GM23338 (cell line): ENCODE measurements around the gene IL1RAPL2. TPM values are rescaled to one million over a fixed set of nuclear protein-coding genes. Genes with fewer than 3 reads are reported as not detected.

Experiments used
- ATAC-seq: fragments of 200-7000 bp; cut with Tn5 transposase; 3 replicates; pipeline ENCODE4 v1.9.1; 2020
- DNase-seq: peaks from one replicate; pipeline ENCODE4 v3.0.0-alpha.2; 2015; ENCODE audit warnings: low spot score
- H2AFZ ChIP-seq: fragments of 200-600 bp; sonication (generic); 2 replicates; pipeline ENCODE4 v1.8.0; 2016; ENCODE audit warnings: antibody characterized with exemption, mild to moderate bottlenecking, moderate library complexity
- H3F3A ChIP-seq: fragments of 200-600 bp; sonication (generic); replicated peaks from 2 replicates; pipeline ENCODE4 v1.8.0; 2017; ENCODE audit warnings: antibody characterized with exemption, mixed run types, low read depth
- H3K27ac ChIP-seq: fragments of 200-600 bp; sonication (generic); 2 replicates; pipeline ENCODE4 v1.6.1; 2016; ENCODE audit warnings: low read depth
- H3K27me3 ChIP-seq: fragments of 200-600 bp; sonication (generic); 2 replicates; pipeline ENCODE4 v1.8.0; 2016; ENCODE audit warnings: mild to moderate bottlenecking, mixed run types, moderate library complexity; ENCODE audit not compliant: insufficient read depth
- H3K36me3 ChIP-seq: fragments of 200-600 bp; sonication (generic); 2 replicates; pipeline ENCODE4 v1.8.0; 2016; ENCODE audit warnings: mild to moderate bottlenecking; ENCODE audit not compliant: insufficient read depth
- H3K4me1 ChIP-seq: fragments of 200-600 bp; sonication (generic); 2 replicates; pipeline ENCODE4 v1.8.0; 2016; ENCODE audit warnings: mild to moderate bottlenecking, moderate library complexity; ENCODE audit not compliant: insufficient read depth
- H3K4me2 ChIP-seq: fragments of 200-600 bp; sonication (generic); 2 replicates; pipeline ENCODE4 v1.7.1; 2017; ENCODE audit warnings: mixed run types
- H3K4me3 ChIP-seq: fragments of 200-600 bp; sonication (generic); 2 replicates; pipeline ENCODE4 v1.6.1; 2016; ENCODE audit warnings: mixed run types
- H3K79me2 ChIP-seq: fragments of 200-600 bp; sonication (generic); replicated peaks from 2 replicates; pipeline ENCODE4 v1.8.0; 2017; ENCODE audit warnings: mild to moderate bottlenecking; ENCODE audit not compliant: insufficient read depth
- H3K9me2 ChIP-seq: fragments of 200-600 bp; sonication (generic); 2 replicates; pipeline ENCODE4 v1.8.0; 2017; ENCODE audit not compliant: insufficient read depth
- H4K20me1 ChIP-seq: fragments of 200-600 bp; sonication (generic); replicated peaks from 2 replicates; pipeline ENCODE4 v1.8.0; 2017; ENCODE audit warnings: mild to moderate bottlenecking; ENCODE audit not compliant: insufficient read depth
- H3K27ac Mint-ChIP-seq: 2 replicates; pipeline ENCODE4 v1.8.0; 2020; ENCODE audit warnings: inconsistent platforms, mild to moderate bottlenecking, moderate library complexity, mixed read lengths
- H3K27me3 Mint-ChIP-seq: 3 replicates; pipeline ENCODE4 v1.8.0; 2022; ENCODE audit warnings: low read depth, mild to moderate bottlenecking, moderate library complexity, mixed read lengths, inconsistent platforms; ENCODE audit not compliant: insufficient read depth, poor library complexity
- H3K36me3 Mint-ChIP-seq: 3 replicates; pipeline ENCODE4 v1.8.0; 2021; ENCODE audit warnings: low read depth, mild to moderate bottlenecking, inconsistent platforms, moderate library complexity, mixed read lengths
- H3K4me1 Mint-ChIP-seq: 3 replicates; pipeline ENCODE4 v1.8.0; 2020; ENCODE audit warnings: mild to moderate bottlenecking, inconsistent platforms, mixed read lengths
- H3K4me3 Mint-ChIP-seq: 3 replicates; pipeline ENCODE4 v1.8.0; 2021; ENCODE audit warnings: moderate library complexity, mild to moderate bottlenecking, inconsistent platforms, mixed read lengths
- H3K9me3 Mint-ChIP-seq: 3 replicates; pipeline ENCODE4 v1.8.0; 2020; ENCODE audit warnings: moderate library complexity, mild to moderate bottlenecking, inconsistent platforms, mixed read lengths
- CREB1 ChIP-seq: fragments of 250-450 bp; sonication (Bioruptor Pico); IDR thresholded peaks from 2 replicates; pipeline ENCODE4 v1.5.0; 2020; ENCODE audit warnings: low read depth, mild to moderate bottlenecking, moderate library complexity
- EZH2 ChIP-seq: fragments of 200-600 bp; sonication (generic); IDR thresholded peaks from one replicate; pipeline ENCODE4 v1.8.0; 2017; ENCODE audit warnings: antibody characterized with exemption, mild to moderate bottlenecking, low read depth; ENCODE audit not compliant: unreplicated experiment
- EZH2phosphoT487 ChIP-seq: fragments of 200-600 bp; sonication (generic); IDR thresholded peaks from one replicate; pipeline ENCODE4 v1.8.1; 2018; ENCODE audit warnings: antibody characterized with exemption; ENCODE audit not compliant: unreplicated experiment
- JUNB ChIP-seq: IDR thresholded peaks from one replicate; pipeline ENCODE4 v1.6.1; 2016; ENCODE audit warnings: antibody characterized with exemption; ENCODE audit not compliant: unreplicated experiment
- NANOG ChIP-seq: IDR thresholded peaks from 2 replicates; pipeline ENCODE4 v1.6.1; 2016; ENCODE audit warnings: antibody characterized with exemption, borderline replicate concordance
- POLR2AphosphoS5 ChIP-seq: IDR thresholded peaks from 2 replicates; pipeline ENCODE4 v1.6.1; 2016; ENCODE audit warnings: antibody characterized with exemption, low read depth
- STAT1 ChIP-seq: IDR thresholded peaks from one replicate; pipeline ENCODE4 v1.6.1; 2016; ENCODE audit warnings: antibody characterized with exemption; ENCODE audit not compliant: unreplicated experiment
- ZNF114 ChIP-seq: fragments of 250-450 bp; sonication (Bioruptor Pico); IDR thresholded peaks from 2 replicates; pipeline ENCODE4 v1.5.0; 2020; ENCODE audit warnings: mild to moderate bottlenecking, moderate library complexity
- ZNF331 ChIP-seq: fragments of 250-450 bp; sonication (Bioruptor Pico); IDR thresholded peaks from 2 replicates; pipeline ENCODE4 v1.5.0; 2020; ENCODE audit warnings: low read depth, mild to moderate bottlenecking, moderate library complexity
- polyA plus RNA-seq: library from polyadenylated mRNA; unstranded; fragments of >200 nt; fragmentation: Nextera tagmentation; extraction: Ambion mirVana; gene quantifications from 2 replicates; pipeline ENCODE4 v1.2.1, GENCODE V29; 2016
- total RNA-seq: library from RNA; depleted of rRNA; stranded (reverse); fragments of >200 nt; shearing (Covaris generic); gene quantifications from 2 replicates; pipeline ENCODE4 v1.2.3, GENCODE V29; 2014
- TF ChIP-seq, protein P1 (sequence below): IDR thresholded peaks from 2 replicates; pipeline ENCODE4 v1.6.1; 2016; ENCODE audit warnings: antibody characterized with exemption
- TF ChIP-seq, protein P2 (sequence below): IDR thresholded peaks from one replicate; pipeline ENCODE4 v1.6.1; 2018; ENCODE audit warnings: antibody characterized with exemption; ENCODE audit not compliant: unreplicated experiment
- TF ChIP-seq, protein P3 (sequence below), 2 experiments: fragments of 200-600 bp in 1 of 2; sonication (generic) in 1 of 2; conservative IDR thresholded peaks; 2 replicates each; pipeline versions ENCODE4 v1.5.1 to v1.6.1; 2016 to 2017; ENCODE audit warnings: antibody characterized with exemption in 2 of 2, low read depth in 2 of 2, mild to moderate bottlenecking in 2 of 2, moderate library complexity in 1 of 2
- TF ChIP-seq, protein P4 (sequence below): fragments of 250-450 bp; sonication (Bioruptor Pico); IDR thresholded peaks from 2 replicates; pipeline ENCODE4 v1.5.0; 2020; ENCODE audit warnings: mild to moderate bottlenecking, moderate library complexity

The IL1RAPL2 gene
- total and polyA plus RNA-seq, 2 experiments from 2014 or later: 0.80 to 0.94 TPM

DNA sequence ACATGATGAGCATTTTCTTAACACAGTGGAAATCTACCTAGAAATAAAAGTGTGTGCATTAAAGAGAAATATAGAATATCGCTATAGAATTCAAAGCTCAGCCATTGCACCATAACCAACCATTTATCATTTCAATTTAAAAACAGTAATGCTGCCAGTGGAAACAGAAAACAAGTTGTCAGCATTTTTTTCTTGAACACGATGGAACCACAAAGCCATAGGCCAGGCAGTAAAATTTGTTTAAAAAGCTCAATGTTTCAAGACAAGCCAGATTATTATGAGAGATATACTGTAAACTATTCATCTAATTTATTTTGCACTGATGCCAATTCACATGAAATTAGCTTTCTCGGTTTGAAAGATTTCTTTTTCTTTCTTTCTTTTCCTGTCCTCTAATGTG lies 1209.7 kb downstream of the IL1RAPL2 start:
- no peaks in the 10 kb centered on the region for H3K27me3 Mint-ChIP-seq
- no peak overlapping the region for H3K27ac Mint-ChIP-seq
- ATAC-seq (no peak), DNase-seq (no peak)
- H4K20me1 ChIP-seq: no peaks in the 10 kb centered on the region
- no peaks in the 10 kb centered on the region for H3K9me2 ChIP-seq
- no peak for TF ChIP-seq NANOG
- no peak for TF ChIP-seq ZNF331 (CRISPR knock-in tag)
- TF ChIP-seq ZNF114 (CRISPR knock-in tag): no peak
- no peak for TF ChIP-seq JUNB
- TF ChIP-seq STAT1: no peak
- TF ChIP-seq EZH2phosphoT487: no peak
- TF ChIP-seq EZH2: no peak
- TF ChIP-seq, protein P1, sequence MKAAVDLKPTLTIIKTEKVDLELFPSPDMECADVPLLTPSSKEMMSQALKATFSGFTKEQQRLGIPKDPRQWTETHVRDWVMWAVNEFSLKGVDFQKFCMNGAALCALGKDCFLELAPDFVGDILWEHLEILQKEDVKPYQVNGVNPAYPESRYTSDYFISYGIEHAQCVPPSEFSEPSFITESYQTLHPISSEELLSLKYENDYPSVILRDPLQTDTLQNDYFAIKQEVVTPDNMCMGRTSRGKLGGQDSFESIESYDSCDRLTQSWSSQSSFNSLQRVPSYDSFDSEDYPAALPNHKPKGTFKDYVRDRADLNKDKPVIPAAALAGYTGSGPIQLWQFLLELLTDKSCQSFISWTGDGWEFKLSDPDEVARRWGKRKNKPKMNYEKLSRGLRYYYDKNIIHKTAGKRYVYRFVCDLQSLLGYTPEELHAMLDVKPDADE: no peak
- TF ChIP-seq, protein P2, sequence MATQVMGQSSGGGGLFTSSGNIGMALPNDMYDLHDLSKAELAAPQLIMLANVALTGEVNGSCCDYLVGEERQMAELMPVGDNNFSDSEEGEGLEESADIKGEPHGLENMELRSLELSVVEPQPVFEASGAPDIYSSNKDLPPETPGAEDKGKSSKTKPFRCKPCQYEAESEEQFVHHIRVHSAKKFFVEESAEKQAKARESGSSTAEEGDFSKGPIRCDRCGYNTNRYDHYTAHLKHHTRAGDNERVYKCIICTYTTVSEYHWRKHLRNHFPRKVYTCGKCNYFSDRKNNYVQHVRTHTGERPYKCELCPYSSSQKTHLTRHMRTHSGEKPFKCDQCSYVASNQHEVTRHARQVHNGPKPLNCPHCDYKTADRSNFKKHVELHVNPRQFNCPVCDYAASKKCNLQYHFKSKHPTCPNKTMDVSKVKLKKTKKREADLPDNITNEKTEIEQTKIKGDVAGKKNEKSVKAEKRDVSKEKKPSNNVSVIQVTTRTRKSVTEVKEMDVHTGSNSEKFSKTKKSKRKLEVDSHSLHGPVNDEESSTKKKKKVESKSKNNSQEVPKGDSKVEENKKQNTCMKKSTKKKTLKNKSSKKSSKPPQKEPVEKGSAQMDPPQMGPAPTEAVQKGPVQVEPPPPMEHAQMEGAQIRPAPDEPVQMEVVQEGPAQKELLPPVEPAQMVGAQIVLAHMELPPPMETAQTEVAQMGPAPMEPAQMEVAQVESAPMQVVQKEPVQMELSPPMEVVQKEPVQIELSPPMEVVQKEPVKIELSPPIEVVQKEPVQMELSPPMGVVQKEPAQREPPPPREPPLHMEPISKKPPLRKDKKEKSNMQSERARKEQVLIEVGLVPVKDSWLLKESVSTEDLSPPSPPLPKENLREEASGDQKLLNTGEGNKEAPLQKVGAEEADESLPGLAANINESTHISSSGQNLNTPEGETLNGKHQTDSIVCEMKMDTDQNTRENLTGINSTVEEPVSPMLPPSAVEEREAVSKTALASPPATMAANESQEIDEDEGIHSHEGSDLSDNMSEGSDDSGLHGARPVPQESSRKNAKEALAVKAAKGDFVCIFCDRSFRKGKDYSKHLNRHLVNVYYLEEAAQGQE: no peak
- TF ChIP-seq CREB1: no peak
- TF ChIP-seq, protein P3, sequence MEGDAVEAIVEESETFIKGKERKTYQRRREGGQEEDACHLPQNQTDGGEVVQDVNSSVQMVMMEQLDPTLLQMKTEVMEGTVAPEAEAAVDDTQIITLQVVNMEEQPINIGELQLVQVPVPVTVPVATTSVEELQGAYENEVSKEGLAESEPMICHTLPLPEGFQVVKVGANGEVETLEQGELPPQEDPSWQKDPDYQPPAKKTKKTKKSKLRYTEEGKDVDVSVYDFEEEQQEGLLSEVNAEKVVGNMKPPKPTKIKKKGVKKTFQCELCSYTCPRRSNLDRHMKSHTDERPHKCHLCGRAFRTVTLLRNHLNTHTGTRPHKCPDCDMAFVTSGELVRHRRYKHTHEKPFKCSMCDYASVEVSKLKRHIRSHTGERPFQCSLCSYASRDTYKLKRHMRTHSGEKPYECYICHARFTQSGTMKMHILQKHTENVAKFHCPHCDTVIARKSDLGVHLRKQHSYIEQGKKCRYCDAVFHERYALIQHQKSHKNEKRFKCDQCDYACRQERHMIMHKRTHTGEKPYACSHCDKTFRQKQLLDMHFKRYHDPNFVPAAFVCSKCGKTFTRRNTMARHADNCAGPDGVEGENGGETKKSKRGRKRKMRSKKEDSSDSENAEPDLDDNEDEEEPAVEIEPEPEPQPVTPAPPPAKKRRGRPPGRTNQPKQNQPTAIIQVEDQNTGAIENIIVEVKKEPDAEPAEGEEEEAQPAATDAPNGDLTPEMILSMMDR (conservative IDR thresholded peaks at IDR 0.05; ENCODE audit: low read depth in 2 of 2): no peak
- TF ChIP-seq, protein P4, sequence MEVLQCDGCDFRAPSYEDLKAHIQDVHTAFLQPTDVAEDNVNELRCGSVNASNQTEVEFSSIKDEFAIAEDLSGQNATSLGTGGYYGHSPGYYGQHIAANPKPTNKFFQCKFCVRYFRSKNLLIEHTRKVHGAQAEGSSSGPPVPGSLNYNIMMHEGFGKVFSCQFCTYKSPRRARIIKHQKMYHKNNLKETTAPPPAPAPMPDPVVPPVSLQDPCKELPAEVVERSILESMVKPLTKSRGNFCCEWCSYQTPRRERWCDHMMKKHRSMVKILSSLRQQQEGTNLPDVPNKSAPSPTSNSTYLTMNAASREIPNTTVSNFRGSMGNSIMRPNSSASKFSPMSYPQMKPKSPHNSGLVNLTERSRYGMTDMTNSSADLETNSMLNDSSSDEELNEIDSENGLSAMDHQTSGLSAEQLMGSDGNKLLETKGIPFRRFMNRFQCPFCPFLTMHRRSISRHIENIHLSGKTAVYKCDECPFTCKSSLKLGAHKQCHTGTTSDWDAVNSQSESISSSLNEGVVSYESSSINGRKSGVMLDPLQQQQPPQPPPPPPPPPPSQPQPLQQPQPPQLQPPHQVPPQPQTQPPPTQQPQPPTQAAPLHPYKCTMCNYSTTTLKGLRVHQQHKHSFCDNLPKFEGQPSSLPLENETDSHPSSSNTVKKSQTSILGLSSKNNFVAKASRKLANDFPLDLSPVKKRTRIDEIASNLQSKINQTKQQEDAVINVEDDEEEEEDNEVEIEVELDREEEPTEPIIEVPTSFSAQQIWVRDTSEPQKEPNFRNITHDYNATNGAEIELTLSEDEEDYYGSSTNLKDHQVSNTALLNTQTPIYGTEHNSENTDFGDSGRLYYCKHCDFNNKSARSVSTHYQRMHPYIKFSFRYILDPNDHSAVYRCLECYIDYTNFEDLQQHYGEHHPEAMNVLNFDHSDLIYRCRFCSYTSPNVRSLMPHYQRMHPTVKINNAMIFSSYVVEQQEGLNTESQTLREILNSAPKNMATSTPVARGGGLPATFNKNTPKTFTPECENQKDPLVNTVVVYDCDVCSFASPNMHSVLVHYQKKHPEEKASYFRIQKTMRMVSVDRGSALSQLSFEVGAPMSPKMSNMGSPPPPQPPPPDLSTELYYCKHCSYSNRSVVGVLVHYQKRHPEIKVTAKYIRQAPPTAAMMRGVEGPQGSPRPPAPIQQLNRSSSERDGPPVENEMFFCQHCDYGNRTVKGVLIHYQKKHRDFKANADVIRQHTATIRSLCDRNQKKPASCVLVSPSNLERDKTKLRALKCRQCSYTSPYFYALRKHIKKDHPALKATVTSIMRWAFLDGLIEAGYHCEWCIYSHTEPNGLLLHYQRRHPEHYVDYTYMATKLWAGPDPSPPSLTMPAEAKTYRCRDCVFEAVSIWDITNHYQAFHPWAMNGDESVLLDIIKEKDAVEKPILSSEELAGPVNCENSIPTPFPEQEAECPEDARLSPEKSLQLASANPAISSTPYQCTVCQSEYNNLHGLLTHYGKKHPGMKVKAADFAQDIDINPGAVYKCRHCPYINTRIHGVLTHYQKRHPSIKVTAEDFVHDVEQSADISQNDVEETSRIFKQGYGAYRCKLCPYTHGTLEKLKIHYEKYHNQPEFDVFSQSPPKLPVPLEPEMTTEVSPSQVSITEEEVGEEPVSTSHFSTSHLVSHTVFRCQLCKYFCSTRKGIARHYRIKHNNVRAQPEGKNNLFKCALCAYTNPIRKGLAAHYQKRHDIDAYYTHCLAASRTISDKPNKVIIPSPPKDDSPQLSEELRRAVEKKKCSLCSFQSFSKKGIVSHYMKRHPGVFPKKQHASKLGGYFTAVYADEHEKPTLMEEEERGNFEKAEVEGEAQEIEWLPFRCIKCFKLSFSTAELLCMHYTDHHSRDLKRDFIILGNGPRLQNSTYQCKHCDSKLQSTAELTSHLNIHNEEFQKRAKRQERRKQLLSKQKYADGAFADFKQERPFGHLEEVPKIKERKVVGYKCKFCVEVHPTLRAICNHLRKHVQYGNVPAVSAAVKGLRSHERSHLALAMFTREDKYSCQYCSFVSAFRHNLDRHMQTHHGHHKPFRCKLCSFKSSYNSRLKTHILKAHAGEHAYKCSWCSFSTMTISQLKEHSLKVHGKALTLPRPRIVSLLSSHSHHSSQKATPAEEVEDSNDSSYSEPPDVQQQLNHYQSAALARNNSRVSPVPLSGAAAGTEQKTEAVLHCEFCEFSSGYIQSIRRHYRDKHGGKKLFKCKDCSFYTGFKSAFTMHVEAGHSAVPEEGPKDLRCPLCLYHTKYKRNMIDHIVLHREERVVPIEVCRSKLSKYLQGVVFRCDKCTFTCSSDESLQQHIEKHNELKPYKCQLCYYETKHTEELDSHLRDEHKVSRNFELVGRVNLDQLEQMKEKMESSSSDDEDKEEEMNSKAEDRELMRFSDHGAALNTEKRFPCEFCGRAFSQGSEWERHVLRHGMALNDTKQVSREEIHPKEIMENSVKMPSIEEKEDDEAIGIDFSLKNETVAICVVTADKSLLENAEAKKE (CRISPR knock-in tag): no peak
- no peak for TF ChIP-seq POLR2AphosphoS5
- H3K4me1 ChIP-seq: no peaks in the 10 kb centered on the region
- no peak overlapping the region for H3K27ac ChIP-seq
- no peaks in the 10 kb centered on the region for H3K9me3 Mint-ChIP-seq
- H3K4me3 ChIP-seq: no peak overlapping the region
- no peaks in the 10 kb centered on the region for H3K27me3 ChIP-seq
- H3F3A ChIP-seq: no peaks in the 10 kb centered on the region
- H3K79me2 ChIP-seq: no peaks in the 10 kb centered on the region
- no peak overlapping the region for H3K4me3 Mint-ChIP-seq
- no peak overlapping the region for H2AFZ ChIP-seq
- no peaks in the 10 kb centered on the region for H3K36me3 Mint-ChIP-seq
- H3K4me1 Mint-ChIP-seq: no peaks in the 10 kb centered on the region
- H3K4me2 ChIP-seq: no peak overlapping the region
- H3K36me3 ChIP-seq: no peaks in the 10 kb centered on the region
